IPS-18a (cell line): Measurements from ENCODE around the gene ARMC9.

Source experiments
- H3K27ac ChIP-seq: one replicate; pipeline ENCODE4 v1.5.1; 2013; ENCODE audit warnings: low read length
- H3K27me3 ChIP-seq: one replicate; pipeline ENCODE4 v1.6.1; 2013; ENCODE audit warnings: mild to moderate bottlenecking, low read length; ENCODE audit not compliant: control insufficient read depth, insufficient read depth
- H3K36me3 ChIP-seq: one replicate; pipeline ENCODE4 v1.6.1; 2013; ENCODE audit warnings: low read depth, low read length; ENCODE audit not compliant: control insufficient read depth
- H3K4me1 ChIP-seq: one replicate; pipeline ENCODE4 v1.6.1; 2013; ENCODE audit warnings: low read depth, low read length; ENCODE audit not compliant: control insufficient read depth
- H3K4me3 ChIP-seq: one replicate; pipeline ENCODE4 v1.5.1; 2013; ENCODE audit warnings: low read length
- H3K9ac ChIP-seq: one replicate; pipeline ENCODE4 v1.6.1; 2013; ENCODE audit warnings: mild to moderate bottlenecking, low read length, moderate library complexity
- H3K9me3 ChIP-seq: one replicate; pipeline ENCODE4 v1.6.1; 2013; ENCODE audit warnings: low read depth, low read length; ENCODE audit not compliant: control insufficient read depth

The ARMC9 gene

DNA sequence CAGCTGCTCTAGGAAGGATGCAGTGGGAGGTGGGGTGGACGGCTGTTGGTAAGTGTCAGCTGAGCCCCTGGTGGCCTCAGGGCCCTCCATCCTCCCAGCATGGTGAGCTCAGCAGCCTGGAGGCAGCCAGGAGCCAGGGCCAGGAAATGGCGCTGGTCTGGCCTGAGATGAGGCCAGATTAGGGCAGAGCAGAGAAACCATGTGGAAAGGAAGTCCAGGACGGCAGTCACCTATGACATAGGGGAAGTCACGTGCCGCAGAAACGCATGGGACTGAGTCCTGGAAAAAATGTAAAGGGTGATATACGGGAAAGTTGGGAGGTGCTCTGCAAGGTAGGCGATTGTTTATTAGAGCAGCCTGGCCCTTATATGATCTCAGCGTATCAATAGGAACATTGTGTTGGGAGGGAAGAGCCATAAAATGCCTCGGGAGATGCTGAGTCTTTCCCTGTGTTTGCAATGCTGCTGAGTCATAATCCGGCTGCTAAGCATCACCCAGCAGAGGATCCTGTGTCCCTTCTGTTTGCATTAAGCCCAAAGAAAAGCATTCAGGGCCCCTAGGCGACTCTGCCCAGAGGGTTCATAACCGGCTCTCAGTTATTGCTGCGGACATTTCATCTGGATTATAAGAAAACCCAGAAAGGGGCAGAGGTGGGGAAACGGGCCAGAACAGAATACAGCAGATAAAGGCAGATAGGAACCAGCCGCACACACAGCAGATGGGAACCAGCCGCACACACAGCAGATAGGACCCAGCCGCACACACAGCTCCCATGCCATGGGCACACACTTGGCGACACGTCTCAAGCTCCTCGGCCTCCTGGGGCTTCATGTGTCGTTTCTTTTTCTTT lies 166.8 kb downstream of the ARMC9 start:
- H3K27ac ChIP-seq: no peak overlapping the region
- no peak overlapping the region for H3K4me3 ChIP-seq
- no peak overlapping the region for H3K9ac ChIP-seq

GRCh38 chr2:231367178-231367577 lies 168.7 kb downstream of the ARMC9 start:
- H3K9ac ChIP-seq: no peak overlapping the region
- no peaks in the 10 kb centered on the region for H3K27me3 ChIP-seq
- peaks cover 30% of the 10 kb centered on the region for H3K4me1 ChIP-seq
- no peaks in the 10 kb centered on the region for H3K9me3 ChIP-seq
- no peaks in the 10 kb centered on the region for H3K36me3 ChIP-seq
- H3K4me3 ChIP-seq: no peak overlapping the region
- H3K27ac ChIP-seq: no peak overlapping the region

More for the DNA sequence above, 166.8 kb downstream of the ARMC9 start:
- peaks cover 24% of the 10 kb centered on the region for H3K4me1 ChIP-seq
- no peaks in the 10 kb centered on the region for H3K27me3 ChIP-seq
- no peaks in the 10 kb centered on the region for H3K36me3 ChIP-seq
- H3K9me3 ChIP-seq: no peaks in the 10 kb centered on the region

DNA sequence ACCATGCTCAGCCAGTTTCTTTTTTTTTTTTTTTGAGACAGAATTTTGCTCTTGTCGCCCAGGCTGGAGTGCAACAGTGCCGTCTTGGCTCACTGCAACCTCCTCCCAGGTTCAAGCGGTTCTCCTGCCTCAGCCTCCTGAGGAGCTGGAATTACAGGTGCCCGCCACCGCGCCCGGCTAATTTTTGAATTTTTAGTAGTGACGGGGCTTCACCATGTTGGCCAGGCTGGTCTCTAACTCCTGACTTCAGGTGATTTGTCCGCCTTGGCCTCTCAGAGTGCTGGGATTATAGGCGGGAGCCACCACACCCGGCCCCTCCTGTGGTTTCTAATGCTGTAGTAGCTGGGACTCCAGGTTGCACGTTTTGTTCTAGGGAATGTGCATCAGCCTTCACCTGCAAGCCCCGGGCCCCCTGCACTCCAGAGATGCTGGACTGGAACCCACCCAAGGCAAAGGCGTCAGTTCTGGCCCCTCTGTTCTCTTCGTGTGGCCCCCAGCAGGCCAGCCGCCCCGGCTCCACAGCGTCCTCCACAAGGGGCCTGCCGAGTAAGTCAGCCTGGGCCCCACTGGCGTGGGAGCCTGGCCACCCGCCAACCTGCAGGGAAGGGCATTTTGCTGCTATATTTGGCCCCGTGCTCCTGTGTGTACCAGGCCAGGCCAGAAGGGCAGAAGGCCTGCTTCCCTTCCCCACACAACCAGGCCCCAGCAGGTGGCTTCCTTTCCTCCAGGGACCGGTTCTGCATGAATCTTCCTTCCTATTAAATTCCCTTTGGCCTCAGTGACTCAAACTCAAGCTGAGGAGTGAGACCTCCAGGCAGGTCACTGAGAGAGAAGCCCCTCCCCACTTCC lies 171.4 kb downstream of the ARMC9 start:
- peak overlapping the region; percentile 43 for H3K9ac ChIP-seq

GRCh38 chr2:231370429-231370748 lies 172.0 kb downstream of the ARMC9 start:
- Histone ChIP-seq H3K9me3 (no peaks in the 10 kb centered on the region), H3K4me3 (peak overlapping the region; percentile 29), H3K9ac (peak overlapping the region; percentile 43), H3K27ac (peak overlapping the region; percentile 54), H3K4me1 (peaks cover 28% of the 10 kb centered on the region), H3K36me3 (no peaks in the 10 kb centered on the region), H3K27me3 (no peaks in the 10 kb centered on the region)

More for the DNA sequence above, 171.4 kb downstream of the ARMC9 start:
- no peaks in the 10 kb centered on the region for H3K27me3 ChIP-seq
- peaks cover 30% of the 10 kb centered on the region for H3K4me1 ChIP-seq
- H3K4me3 ChIP-seq: peak overlapping the region; percentile 29
- H3K27ac ChIP-seq: peak overlapping the region; percentile 54
- H3K36me3 ChIP-seq: no peaks in the 10 kb centered on the region
- no peaks in the 10 kb centered on the region for H3K9me3 ChIP-seq

DNA sequence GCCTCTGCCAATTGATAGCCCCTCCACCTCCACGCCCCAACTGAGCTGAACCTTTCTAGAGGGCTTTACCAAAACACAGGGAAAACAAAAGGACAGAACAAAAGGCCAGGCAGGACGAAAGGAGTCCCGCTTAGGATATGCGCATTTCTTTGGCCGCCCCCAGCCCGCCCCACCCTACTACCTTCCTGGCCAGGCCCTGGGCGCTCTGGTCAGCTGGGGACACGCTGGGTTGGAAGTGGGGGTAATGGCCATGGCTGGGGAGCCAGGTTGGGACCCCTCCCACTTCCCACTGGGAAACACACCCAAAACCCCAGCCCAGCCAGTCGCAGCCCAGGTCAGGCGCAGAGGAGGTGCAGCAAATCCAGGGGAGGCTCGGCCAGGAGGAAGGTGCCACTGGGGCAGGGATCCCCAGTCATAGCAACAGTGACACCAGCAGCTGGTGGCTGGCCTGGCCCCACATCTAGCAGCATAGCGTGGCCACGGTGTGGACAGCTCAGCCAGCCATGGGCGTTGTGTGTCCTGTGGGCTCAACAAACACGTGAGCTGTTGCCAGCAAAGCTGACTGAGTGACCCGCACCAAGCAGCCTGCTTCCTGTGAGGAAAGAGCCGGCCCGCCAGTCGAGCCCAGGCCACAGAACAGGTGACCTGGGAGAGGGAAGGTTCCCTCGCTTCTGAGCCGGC lies 172.5 kb downstream of the ARMC9 start:
- no peaks in the 10 kb centered on the region for H3K27me3 ChIP-seq
- H3K27ac ChIP-seq: peak overlapping the region; percentile 54
- H3K36me3 ChIP-seq: no peaks in the 10 kb centered on the region
- peak overlapping the region; percentile 29 for H3K4me3 ChIP-seq
- H3K9ac ChIP-seq: peak overlapping the region; percentile 43
- H3K9me3 ChIP-seq: no peaks in the 10 kb centered on the region
- H3K4me1 ChIP-seq: peaks cover 31% of the 10 kb centered on the region

GRCh38 chr2:231371430-231372054 lies 173.1 kb downstream of the ARMC9 start:
- no peaks in the 10 kb centered on the region for H3K9me3 ChIP-seq
- no peak overlapping the region for H3K4me3 ChIP-seq
- H3K36me3 ChIP-seq: no peaks in the 10 kb centered on the region
- peak overlapping the region; percentile 32 for H3K27ac ChIP-seq
- no peaks in the 10 kb centered on the region for H3K27me3 ChIP-seq
- no peak overlapping the region for H3K9ac ChIP-seq
- H3K4me1 ChIP-seq: peaks cover 33% of the 10 kb centered on the region

- Histone ChIP-seq H3K27me3 (no peaks in the 10 kb centered on the region), H3K36me3 (no peaks in the 10 kb centered on the region), H3K4me1 (peaks cover 38% of the 10 kb centered on the region), H3K4me3 (no peak overlapping the region), H3K9ac (no peak overlapping the region), H3K9me3 (no peaks in the 10 kb centered on the region), H3K27ac (no peak overlapping the region)
Observed at GRCh38 chr2:231372326-231372725, 173.9 kb downstream of the ARMC9 start.

DNA sequence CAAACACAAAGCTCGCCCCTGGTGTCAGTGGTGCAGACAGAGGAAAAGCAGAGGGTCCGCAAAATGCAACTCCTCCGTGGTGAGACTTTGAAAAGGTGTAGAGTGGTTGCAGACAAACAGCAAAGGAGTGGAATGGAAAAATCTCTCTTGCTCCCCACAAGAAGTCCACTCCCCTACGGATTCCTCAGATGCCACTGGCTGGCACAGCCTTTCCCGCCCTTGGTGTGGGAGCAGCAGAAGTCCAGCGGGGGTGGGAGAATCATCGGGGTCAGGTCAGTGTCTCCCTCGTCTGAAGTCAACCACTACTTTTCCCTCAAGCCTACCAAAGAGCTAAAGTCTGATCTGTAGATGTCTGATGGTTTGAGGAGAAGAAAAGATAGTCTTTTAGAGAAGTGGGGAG lies 174.8 kb downstream of the ARMC9 start:
- Histone ChIP-seq H3K27me3 (no peaks in the 10 kb centered on the region), H3K27ac (no peak overlapping the region), H3K4me3 (no peak overlapping the region), H3K4me1 (peaks cover 39% of the 10 kb centered on the region), H3K36me3 (no peaks in the 10 kb centered on the region), H3K9ac (no peak overlapping the region), H3K9me3 (no peaks in the 10 kb centered on the region)

DNA sequence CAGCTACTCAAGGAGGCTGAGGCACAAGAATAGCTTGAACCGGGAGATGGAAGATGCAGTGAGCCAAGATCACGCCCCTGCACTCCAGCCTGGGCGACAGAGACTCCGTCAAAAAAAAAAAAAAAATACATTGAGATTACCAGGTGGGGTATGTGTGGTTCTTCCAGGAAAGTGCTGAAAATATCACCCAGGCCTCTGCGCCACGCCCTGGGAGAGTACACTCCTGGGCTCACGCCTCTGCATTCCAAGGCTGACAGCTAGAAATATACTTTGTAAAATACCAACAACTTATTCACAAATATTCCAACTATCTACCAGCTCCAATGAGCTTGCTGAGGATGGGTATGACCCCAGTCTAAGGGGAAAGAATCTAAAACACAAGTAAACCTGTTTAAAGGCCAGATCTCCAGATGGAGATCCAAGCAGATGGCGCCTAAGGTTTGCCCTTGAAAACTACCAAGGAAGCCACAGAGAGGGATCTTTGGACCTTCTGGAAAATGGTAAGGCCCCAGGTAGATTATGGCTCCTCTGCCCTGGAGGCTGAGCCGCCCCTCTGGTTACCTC lies 175.4 kb downstream of the ARMC9 start:
- peaks cover 42% of the 10 kb centered on the region for H3K4me1 ChIP-seq

GRCh38 chr2:231374771-231375170 lies 176.3 kb downstream of the ARMC9 start:
- H3K9ac ChIP-seq: no peak overlapping the region
- no peak overlapping the region for H3K4me3 ChIP-seq
- no peaks in the 10 kb centered on the region for H3K9me3 ChIP-seq
- no peaks in the 10 kb centered on the region for H3K36me3 ChIP-seq
- no peaks in the 10 kb centered on the region for H3K27me3 ChIP-seq
- no peak overlapping the region for H3K27ac ChIP-seq
- peaks cover 40% of the 10 kb centered on the region for H3K4me1 ChIP-seq

More for the DNA sequence above, 175.4 kb downstream of the ARMC9 start:
- no peaks in the 10 kb centered on the region for H3K27me3 ChIP-seq
- no peak overlapping the region for H3K4me3 ChIP-seq
- H3K27ac ChIP-seq: no peak overlapping the region
- no peaks in the 10 kb centered on the region for H3K9me3 ChIP-seq
- H3K36me3 ChIP-seq: no peaks in the 10 kb centered on the region
- H3K9ac ChIP-seq: no peak overlapping the region
